Vagina (tissue), 2 donors: ENCODE results near the gene NRG3.

Experiments
- POLR2A ChIP-seq, 2 donors: fragments of 450-650 bp; IDR thresholded peaks; one replicate each; pipeline ENCODE4 v1.6.1; 2017; ENCODE audit warnings: antibody characterized with exemption in 2 of 2, mild to moderate bottlenecking in 2 of 2, moderate library complexity in 2 of 2
- POLR2AphosphoS5 ChIP-seq, 2 donors: sonication (generic); formaldehyde crosslinking; IDR thresholded peaks; one replicate each; pipeline ENCODE4 v1.9.0; 2017; ENCODE audit warnings: antibody characterized with exemption in 2 of 2, mild to moderate bottlenecking in 2 of 2, low read depth in 1 of 2; ENCODE audit not compliant: insufficient read depth in 1 of 2
- TF ChIP-seq, protein P1 (sequence below), 3 experiments: fragments of 450-650 bp in 2 of 3; fragments of 200-600 bp in 1 of 3; sonication (generic) in 1 of 3; IDR thresholded peaks; one replicate each; pipeline ENCODE4 v1.5.1; 2017 to 2019; ENCODE audit warnings: antibody characterized with exemption in 3 of 3, mild to moderate bottlenecking in 2 of 3, moderate library complexity in 2 of 3

GRCh38 chr10:81911328-81911727 lies 36.3 kb downstream of the NRG3 start:
- TF ChIP-seq POLR2A (IDR thresholded peaks at IDR 0.05) (no peak), POLR2AphosphoS5 (IDR thresholded peaks at IDR 0.05; ENCODE audit: insufficient read depth in 1 of 2, low read depth in 1 of 2) (no peak)
- TF ChIP-seq, protein P1, sequence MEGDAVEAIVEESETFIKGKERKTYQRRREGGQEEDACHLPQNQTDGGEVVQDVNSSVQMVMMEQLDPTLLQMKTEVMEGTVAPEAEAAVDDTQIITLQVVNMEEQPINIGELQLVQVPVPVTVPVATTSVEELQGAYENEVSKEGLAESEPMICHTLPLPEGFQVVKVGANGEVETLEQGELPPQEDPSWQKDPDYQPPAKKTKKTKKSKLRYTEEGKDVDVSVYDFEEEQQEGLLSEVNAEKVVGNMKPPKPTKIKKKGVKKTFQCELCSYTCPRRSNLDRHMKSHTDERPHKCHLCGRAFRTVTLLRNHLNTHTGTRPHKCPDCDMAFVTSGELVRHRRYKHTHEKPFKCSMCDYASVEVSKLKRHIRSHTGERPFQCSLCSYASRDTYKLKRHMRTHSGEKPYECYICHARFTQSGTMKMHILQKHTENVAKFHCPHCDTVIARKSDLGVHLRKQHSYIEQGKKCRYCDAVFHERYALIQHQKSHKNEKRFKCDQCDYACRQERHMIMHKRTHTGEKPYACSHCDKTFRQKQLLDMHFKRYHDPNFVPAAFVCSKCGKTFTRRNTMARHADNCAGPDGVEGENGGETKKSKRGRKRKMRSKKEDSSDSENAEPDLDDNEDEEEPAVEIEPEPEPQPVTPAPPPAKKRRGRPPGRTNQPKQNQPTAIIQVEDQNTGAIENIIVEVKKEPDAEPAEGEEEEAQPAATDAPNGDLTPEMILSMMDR (IDR thresholded peaks at IDR 0.05), result no peak
